Type B pancreatic cell (in vitro differentiated cells): ENCODE measurements around the gene LHX4. TPM values are rescaled to one million over a fixed set of nuclear protein-coding genes. Genes with fewer than 3 reads are reported as not detected.

Source experiments
- DNase-seq: peaks from one replicate; pipeline ENCODE4 v3.0.0; 2021; ENCODE audit warnings: mixed read lengths; ENCODE audit not compliant: unreplicated experiment; ENCODE audit errors: extremely low spot score
- H3K27ac Mint-ChIP-seq: 2 replicates; pipeline ENCODE4 v1.8.0; 2021; ENCODE audit warnings: mild to moderate bottlenecking, mixed read lengths
- H3K27me3 Mint-ChIP-seq: 2 replicates; pipeline ENCODE4 v1.8.0; 2021; ENCODE audit warnings: mixed read lengths
- H3K36me3 Mint-ChIP-seq: 2 replicates; pipeline ENCODE4 v1.8.0; 2021; ENCODE audit warnings: mixed read lengths
- H3K4me1 Mint-ChIP-seq: one replicate; pipeline ENCODE4 v1.8.0; 2021; ENCODE audit warnings: mixed read lengths; ENCODE audit not compliant: unreplicated experiment
- H3K4me3 Mint-ChIP-seq: 2 replicates; pipeline ENCODE4 v1.8.0; 2021; ENCODE audit warnings: mild to moderate bottlenecking, mixed read lengths
- H3K9me3 Mint-ChIP-seq: 2 replicates; pipeline ENCODE4 v1.8.0; 2021; ENCODE audit warnings: mixed read lengths
- CTCF ChIP-seq: fragments of 200-600 bp; sonication (generic); conservative IDR thresholded peaks from 2 replicates; pipeline ENCODE4 v1.5.0; 2021; ENCODE audit warnings: antibody characterized with exemption, mild to moderate bottlenecking
- total RNA-seq: library from RNA; stranded (reverse); gene quantifications from 2 replicates; pipeline ENCODE4 v1.2.1, GENCODE V29; 2021; ENCODE audit warnings: low replicate concordance

Gene LHX4
- total RNA-seq, 1 donor from 2014 or later, result 0.22 TPM

DNA sequence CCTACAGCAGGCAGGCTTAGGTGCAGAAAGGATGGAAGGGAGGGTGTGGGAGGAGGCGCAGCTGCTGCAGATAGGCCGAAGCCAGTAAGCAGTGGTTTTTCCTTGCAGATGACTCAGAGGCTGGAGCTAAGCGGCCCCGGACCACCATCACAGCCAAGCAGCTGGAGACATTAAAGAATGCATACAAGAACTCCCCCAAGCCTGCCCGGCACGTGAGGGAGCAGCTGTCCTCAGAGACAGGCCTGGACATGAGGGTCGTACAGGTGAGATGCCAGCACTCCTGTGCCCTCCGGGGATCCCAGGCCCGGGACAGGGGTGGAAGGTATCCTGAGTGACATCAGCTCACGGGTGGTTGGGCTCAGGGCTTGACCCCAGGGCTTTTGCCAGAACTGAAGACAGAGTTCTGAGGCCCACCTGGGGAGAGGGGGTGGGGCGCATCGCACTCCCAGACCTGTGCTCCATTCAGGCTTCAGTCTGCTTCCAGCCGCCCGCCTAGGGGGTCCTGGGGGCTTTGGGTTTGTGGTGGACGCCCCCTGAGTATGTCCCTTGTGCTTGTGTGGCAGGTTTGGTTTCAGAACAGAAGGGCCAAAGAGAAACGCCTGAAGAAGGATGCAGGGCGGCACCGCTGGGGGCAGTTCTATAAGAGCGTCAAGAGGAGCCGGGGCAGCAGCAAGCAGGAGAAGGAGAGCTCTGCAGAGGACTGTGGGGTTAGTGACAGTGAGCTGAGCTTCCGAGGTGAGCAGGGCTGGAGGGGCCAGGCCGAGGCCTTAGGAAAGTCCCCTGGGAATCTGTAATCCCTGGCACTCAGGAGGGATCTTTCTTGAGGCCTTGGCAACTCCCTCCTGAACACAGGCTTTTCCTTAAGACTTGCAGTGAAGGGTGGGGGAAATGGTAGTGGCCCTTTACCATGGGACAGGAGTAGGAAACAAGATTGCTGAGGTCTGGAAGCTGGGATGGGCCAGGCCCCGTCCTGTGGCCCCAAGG lies 41.5 kb downstream of the LHX4 start:
- H3K36me3 Mint-ChIP-seq, result peaks cover 18% of the 10 kb centered on the region
- TF ChIP-seq CTCF, result no peak

DNA sequence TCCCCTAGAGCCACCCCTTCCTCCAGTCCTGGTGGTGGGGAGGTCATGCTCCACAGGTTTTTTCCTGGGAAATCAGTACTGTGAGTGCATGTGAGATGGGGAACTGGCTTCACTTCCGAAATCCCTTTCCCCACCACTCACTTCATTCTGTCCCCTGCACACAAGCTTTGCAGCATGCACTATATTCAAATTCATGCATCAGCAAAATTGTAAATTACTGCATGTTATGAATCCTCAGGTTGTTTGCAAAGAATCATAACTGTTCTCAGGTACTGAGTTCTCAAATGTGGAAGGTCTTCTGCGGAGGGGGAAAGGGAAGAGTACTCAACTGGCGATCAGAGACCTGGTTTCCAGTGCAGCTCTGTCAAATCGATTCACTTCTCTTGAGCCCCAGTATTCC lies 42.3 kb downstream of the LHX4 start:
- H3K36me3 Mint-ChIP-seq, result peaks cover 18% of the 10 kb centered on the region
- DNase-seq, result no peak
- TF ChIP-seq CTCF, result no peak
- no peak overlapping the region for H3K4me3 Mint-ChIP-seq
- H3K9me3 Mint-ChIP-seq, result no peaks in the 10 kb centered on the region
- H3K4me1 Mint-ChIP-seq, result peaks cover 21% of the 10 kb centered on the region
- H3K27ac Mint-ChIP-seq, result no peak overlapping the region
- no peaks in the 10 kb centered on the region for H3K27me3 Mint-ChIP-seq

More for the DNA sequence above, 41.5 kb downstream of the LHX4 start:
- no peak overlapping the region for H3K4me3 Mint-ChIP-seq
- DNase-seq, result no peak
- no peaks in the 10 kb centered on the region for H3K9me3 Mint-ChIP-seq
- peaks cover 21% of the 10 kb centered on the region for H3K4me1 Mint-ChIP-seq
- H3K27ac Mint-ChIP-seq, result no peak overlapping the region
- H3K27me3 Mint-ChIP-seq, result no peaks in the 10 kb centered on the region

DNA sequence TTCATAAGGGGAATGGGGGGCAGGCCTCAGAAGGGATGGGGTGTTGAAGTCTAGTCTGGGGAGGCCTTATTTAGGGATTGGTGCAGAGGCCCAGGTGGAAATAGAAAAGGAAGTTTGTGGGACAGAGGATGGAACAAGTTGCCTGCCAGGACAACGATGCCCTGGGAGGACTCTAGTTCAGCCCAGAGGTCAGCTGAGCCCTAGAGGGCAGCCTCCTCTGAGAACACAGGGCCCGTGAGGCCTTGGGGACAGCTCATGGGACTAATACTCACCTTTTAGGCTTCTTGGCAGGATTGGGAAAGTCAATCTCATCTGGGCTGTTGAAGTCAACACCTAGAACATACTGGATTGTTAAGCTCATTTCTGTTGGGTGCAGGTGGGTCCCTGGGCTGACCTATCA lies 43.0 kb downstream of the LHX4 start:
- H3K36me3 Mint-ChIP-seq, result peaks cover 18% of the 10 kb centered on the region
- no peak for DNase-seq
- no peak overlapping the region for H3K4me3 Mint-ChIP-seq
- H3K27me3 Mint-ChIP-seq, result no peaks in the 10 kb centered on the region
- no peaks in the 10 kb centered on the region for H3K9me3 Mint-ChIP-seq
- no peak for TF ChIP-seq CTCF
- H3K4me1 Mint-ChIP-seq, result peaks cover 14% of the 10 kb centered on the region
- no peak overlapping the region for H3K27ac Mint-ChIP-seq

GRCh38 chr1:180274221-180274620 lies 44.2 kb downstream of the LHX4 start:
- peaks cover 4% of the 10 kb centered on the region for H3K4me1 Mint-ChIP-seq
- H3K4me3 Mint-ChIP-seq, result no peak overlapping the region
- H3K27me3 Mint-ChIP-seq, result no peaks in the 10 kb centered on the region
- H3K36me3 Mint-ChIP-seq, result peaks cover 18% of the 10 kb centered on the region
- no peak for TF ChIP-seq CTCF
- DNase-seq, result no peak
- no peak overlapping the region for H3K27ac Mint-ChIP-seq
- H3K9me3 Mint-ChIP-seq, result no peaks in the 10 kb centered on the region

DNA sequence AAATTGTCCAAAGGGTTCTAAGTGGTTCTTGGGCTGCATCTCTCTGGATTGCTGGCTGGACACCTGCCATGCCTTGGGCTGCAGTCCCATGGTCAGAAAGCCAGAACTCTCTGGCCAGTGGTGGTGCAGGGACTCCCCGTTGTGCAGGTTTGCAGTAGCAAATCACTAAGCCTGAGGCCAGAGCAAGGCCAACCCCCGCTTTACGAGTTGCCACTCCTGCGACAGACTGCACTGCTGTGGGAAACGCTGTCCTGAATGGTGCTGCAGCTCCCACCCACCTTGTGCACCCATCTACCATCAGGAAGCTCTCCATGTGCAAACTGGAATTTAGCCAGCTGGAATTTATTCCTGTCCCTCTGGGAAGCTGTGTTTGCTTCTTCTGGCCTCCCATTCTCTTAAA lies 45.7 kb downstream of the LHX4 start:
- no peak for DNase-seq
- Mint-ChIP-seq H3K4me3 (no peak overlapping the region), H3K27ac (no peak overlapping the region), H3K27me3 (no peaks in the 10 kb centered on the region), H3K9me3 (no peaks in the 10 kb centered on the region), H3K36me3 (peaks cover 22% of the 10 kb centered on the region), H3K4me1 (peaks cover 3% of the 10 kb centered on the region)
- no peak for TF ChIP-seq CTCF
